ENCODE measurements around the gene TRAPPC12. TPM values are rescaled to one million over a fixed set of nuclear protein-coding genes. Genes with fewer than 3 reads are reported as not detected.

The TRAPPC12 gene
- total RNA-seq, 1 experiment from 2014 or later: 72.8 TPM

- TF ChIP-seq HMGA2 (CRISPR knock-in tag; IDR thresholded peaks at IDR 0.05) (no peak), ZNF512 (CRISPR knock-in tag; IDR thresholded peaks at IDR 0.05; ENCODE audit: borderline replicate concordance) (no peak), FOXJ3 (CRISPR knock-in tag; IDR thresholded peaks at IDR 0.05; ENCODE audit: borderline replicate concordance) (no peak), TCF7 (CRISPR knock-in tag; IDR thresholded peaks at IDR 0.05; ENCODE audit: low read depth) (no peak), ZNF317 (CRISPR knock-in tag; IDR thresholded peaks at IDR 0.05; ENCODE audit: borderline replicate concordance, low read depth) (no peak), KAT7 (CRISPR knock-in tag; IDR thresholded peaks at IDR 0.05; ENCODE audit: borderline replicate concordance) (no peak), CBFB (CRISPR knock-in tag; IDR thresholded peaks at IDR 0.05; ENCODE audit: low read depth) (no peak), PREB (CRISPR knock-in tag; IDR thresholded peaks at IDR 0.05; ENCODE audit: borderline replicate concordance) (no peak), ZBTB43 (CRISPR knock-in tag; IDR thresholded peaks at IDR 0.05) (no peak), NR1H2 (CRISPR knock-in tag; IDR thresholded peaks at IDR 0.05) (no peak), IRF1 (CRISPR knock-in tag; IDR thresholded peaks at IDR 0.05) (no peak), SMAD4 (CRISPR knock-in tag; IDR thresholded peaks at IDR 0.05) (no peak), MAX (CRISPR knock-in tag; IDR thresholded peaks at IDR 0.05) (no peak), PRRX2 (CRISPR knock-in tag; IDR thresholded peaks at IDR 0.05) (no peak), STAT6 (CRISPR knock-in tag; conservative IDR thresholded peaks at IDR 0.05; ENCODE audit: low read depth) (no peak), ZSCAN18 (CRISPR knock-in tag; IDR thresholded peaks at IDR 0.05) (no peak), ELF4 (CRISPR knock-in tag; IDR thresholded peaks at IDR 0.05; ENCODE audit: low read depth) (no peak)
- peaks cover 13% of the 10 kb centered on the region for H3K4me1 Mint-ChIP-seq
- H3K27me3 Mint-ChIP-seq (ENCODE audit: low read depth): no peaks in the 10 kb centered on the region; the same call in 1 of the 2 replicates
- H3K9me3 Mint-ChIP-seq: no peaks in the 10 kb centered on the region
- peaks cover 21% of the 10 kb centered on the region for H3K36me3 Mint-ChIP-seq
- ATAC-seq (no peak), DNase-seq (ENCODE audit: low spot score) (no peak)
- CTCF ChIA-PET: interaction anchor here (0.5 kb wide), 1 partner anchor 12 kb away, joined by 3 read pairs; no protein-coding TSS in a partner anchor
- no peak overlapping the region for H3K4me3 Mint-ChIP-seq
- POLR2A ChIA-PET: no interaction called here
- 0 out of 2 replicates have a peak overlapping the region, but pooled peaks have one; percentile 13 for H3K27ac Mint-ChIP-seq
Measured at GRCh38 chr2:3468296-3468988, 88.9 kb downstream of the TRAPPC12 start.
